WERI-Rb-1 (cell line): ENCODE data around the gene GCH1.
A peak's percentile ranks its signal among the peaks of the same experiment; 100 is the strongest.

Source experiments
- DNase-seq: peaks from one replicate; pipeline ENCODE4 v3.0.0-alpha.2; 2020
- H3K27ac ChIP-seq: fragments of 250-450 bp; sonication (Bioruptor Pico); 2 replicates; pipeline ENCODE4 v1.5.1; 2020; ENCODE audit warnings: mild to moderate bottlenecking, moderate library complexity
- H3K27me3 ChIP-seq: fragments of 250-450 bp; sonication (Bioruptor Pico); 2 replicates; pipeline ENCODE4 v1.5.1; 2021; ENCODE audit warnings: mild to moderate bottlenecking, low read depth, moderate library complexity; ENCODE audit not compliant: insufficient read depth, severe bottlenecking
- H3K36me3 ChIP-seq: fragments of 250-450 bp; sonication (Bioruptor Pico); 2 replicates; pipeline ENCODE4 v1.5.1; 2020; ENCODE audit warnings: mild to moderate bottlenecking, moderate library complexity
- H3K4me3 ChIP-seq: 2 replicates; pipeline ENCODE4 v1.5.1; 2011; ENCODE audit warnings: low read depth, mild to moderate bottlenecking, control low read depth, low read length
- H3K9me3 ChIP-seq: fragments of 250-450 bp; sonication (Bioruptor Pico); 2 replicates; pipeline ENCODE4 v1.5.1; 2021; ENCODE audit warnings: mild to moderate bottlenecking, moderate library complexity; ENCODE audit not compliant: severe bottlenecking
- TF ChIP-seq, protein P1 (sequence below): IDR thresholded peaks from 2 replicates; pipeline ENCODE4 v1.5.1; 2011; ENCODE audit warnings: low read depth, mild to moderate bottlenecking, control low read depth, inconsistent platforms, low read length

Gene GCH1

GRCh38 chr14:54867011-54867410, 35.6 kb downstream of the GCH1 start:
- Histone ChIP-seq H3K9me3 (peaks cover 9% of the 10 kb centered on the region), H3K27ac (no peak overlapping the region), H3K27me3 (no peaks in the 10 kb centered on the region), H3K36me3 (no peaks in the 10 kb centered on the region; the same call in 1 of the 2 replicates), H3K4me3 (no peak overlapping the region)
- DNase-seq = peak; percentile 50
- TF ChIP-seq, protein P1, sequence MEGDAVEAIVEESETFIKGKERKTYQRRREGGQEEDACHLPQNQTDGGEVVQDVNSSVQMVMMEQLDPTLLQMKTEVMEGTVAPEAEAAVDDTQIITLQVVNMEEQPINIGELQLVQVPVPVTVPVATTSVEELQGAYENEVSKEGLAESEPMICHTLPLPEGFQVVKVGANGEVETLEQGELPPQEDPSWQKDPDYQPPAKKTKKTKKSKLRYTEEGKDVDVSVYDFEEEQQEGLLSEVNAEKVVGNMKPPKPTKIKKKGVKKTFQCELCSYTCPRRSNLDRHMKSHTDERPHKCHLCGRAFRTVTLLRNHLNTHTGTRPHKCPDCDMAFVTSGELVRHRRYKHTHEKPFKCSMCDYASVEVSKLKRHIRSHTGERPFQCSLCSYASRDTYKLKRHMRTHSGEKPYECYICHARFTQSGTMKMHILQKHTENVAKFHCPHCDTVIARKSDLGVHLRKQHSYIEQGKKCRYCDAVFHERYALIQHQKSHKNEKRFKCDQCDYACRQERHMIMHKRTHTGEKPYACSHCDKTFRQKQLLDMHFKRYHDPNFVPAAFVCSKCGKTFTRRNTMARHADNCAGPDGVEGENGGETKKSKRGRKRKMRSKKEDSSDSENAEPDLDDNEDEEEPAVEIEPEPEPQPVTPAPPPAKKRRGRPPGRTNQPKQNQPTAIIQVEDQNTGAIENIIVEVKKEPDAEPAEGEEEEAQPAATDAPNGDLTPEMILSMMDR = no peak

GRCh38 chr14:54866588-54866987, 36.0 kb downstream of the GCH1 start:
- Histone ChIP-seq H3K36me3 (no peaks in the 10 kb centered on the region; the same call in 1 of the 2 replicates), H3K4me3 (no peak overlapping the region), H3K27me3 (no peaks in the 10 kb centered on the region), H3K27ac (no peak overlapping the region), H3K9me3 (peaks cover 7% of the 10 kb centered on the region)
- TF ChIP-seq, protein P1 = no peak
- DNase-seq = no peak

DNA sequence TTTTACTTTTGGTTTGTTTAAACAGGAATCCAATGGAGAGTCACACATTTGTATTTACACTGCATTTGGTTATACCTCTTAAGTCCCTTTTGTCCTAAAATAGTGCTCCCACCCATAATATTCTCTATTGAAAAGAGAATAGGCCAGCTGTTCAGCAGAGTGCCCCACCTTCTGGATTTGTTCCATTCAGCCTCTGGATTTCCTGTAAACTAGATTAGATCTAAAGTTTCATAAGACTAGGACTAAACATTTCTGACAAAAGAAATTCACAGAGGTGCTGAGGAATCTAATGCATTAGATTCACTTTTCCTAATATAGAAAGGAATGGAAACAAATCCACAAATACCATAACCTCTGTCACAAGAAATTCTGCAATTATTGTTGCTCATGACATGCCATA, 38.1 kb downstream of the GCH1 start:
- H3K27ac ChIP-seq = no peak overlapping the region
- DNase-seq = no peak
- H3K36me3 ChIP-seq = peaks cover under 1% of the 10 kb centered on the region; the same call in 1 of the 2 replicates
- TF ChIP-seq, protein P1 = no peak
- H3K4me3 ChIP-seq = no peak overlapping the region
- H3K27me3 ChIP-seq = no peaks in the 10 kb centered on the region
- no peaks in the 10 kb centered on the region for H3K9me3 ChIP-seq

GRCh38 chr14:54857830-54858269, 44.8 kb downstream of the GCH1 start:
- H3K9me3 ChIP-seq = no peaks in the 10 kb centered on the region
- TF ChIP-seq, protein P1 = no peak
- no peak for DNase-seq
- H3K4me3 ChIP-seq = no peak overlapping the region
- H3K36me3 ChIP-seq = peaks cover 9% of the 10 kb centered on the region
- H3K27ac ChIP-seq = no peak overlapping the region
- no peaks in the 10 kb centered on the region for H3K27me3 ChIP-seq

GRCh38 chr14:54856152-54856551, 46.5 kb downstream of the GCH1 start:
- no peak for DNase-seq
- Histone ChIP-seq H3K9me3 (no peaks in the 10 kb centered on the region), H3K36me3 (peaks cover 9% of the 10 kb centered on the region), H3K27me3 (no peaks in the 10 kb centered on the region), H3K4me3 (no peak overlapping the region), H3K27ac (no peak overlapping the region)
- TF ChIP-seq, protein P1 = no peak

- TF ChIP-seq, protein P1 = no peak
- Histone ChIP-seq H3K4me3 (no peak overlapping the region), H3K27ac (no peak overlapping the region), H3K9me3 (no peaks in the 10 kb centered on the region), H3K36me3 (peaks cover 5% of the 10 kb centered on the region), H3K27me3 (no peaks in the 10 kb centered on the region)
- no peak for DNase-seq
Measured at GRCh38 chr14:54854181-54854580, 48.4 kb downstream of the GCH1 start.
